Trophoblast cell (in vitro differentiated cells and primary cell): ENCODE data around the gene LDLRAD4.

ENCODE experiments used
- DNase-seq, 2 donors: peaks; one replicate each; pipeline ENCODE4 v3.0.0-alpha.2; 2016
- H2AFZ ChIP-seq: 2 replicates; pipeline ENCODE4 v1.6.1; 2013; ENCODE audit warnings: low read length, moderate library complexity, mild to moderate bottlenecking; ENCODE audit not compliant: insufficient read depth, poor library complexity
- H2AK5ac ChIP-seq: 2 replicates; pipeline ENCODE4 v1.6.1; 2013; ENCODE audit warnings: mild to moderate bottlenecking, low read length
- H2BK120ac ChIP-seq: 2 replicates; pipeline ENCODE4 v1.6.1; 2013; ENCODE audit warnings: low read length, mild to moderate bottlenecking, moderate library complexity; ENCODE audit not compliant: insufficient read depth, poor library complexity
- H2BK12ac ChIP-seq: 2 replicates; pipeline ENCODE4 v1.6.1; 2013; ENCODE audit warnings: mild to moderate bottlenecking, low read length, moderate library complexity
- H2BK5ac ChIP-seq: 2 replicates; pipeline ENCODE4 v1.6.1; 2013; ENCODE audit warnings: low read length, low read depth, moderate library complexity, mild to moderate bottlenecking; ENCODE audit not compliant: poor library complexity
- H3K14ac ChIP-seq: 2 replicates; pipeline ENCODE4 v1.6.1; 2013; ENCODE audit warnings: mild to moderate bottlenecking, low read length
- H3K18ac ChIP-seq: 2 replicates; pipeline ENCODE4 v1.6.1; 2013; ENCODE audit warnings: mild to moderate bottlenecking, low read length
- H3K23ac ChIP-seq: 2 replicates; pipeline ENCODE4 v1.6.1; 2013; ENCODE audit warnings: low read length
- H3K27ac ChIP-seq: 2 replicates; pipeline ENCODE4 v1.5.1; 2013; ENCODE audit warnings: low read depth, mild to moderate bottlenecking, inconsistent platforms, low read length, moderate library complexity
- H3K27me3 ChIP-seq: 2 replicates; pipeline ENCODE4 v1.6.1; 2013; ENCODE audit warnings: inconsistent platforms, mild to moderate bottlenecking, low read length, moderate library complexity; ENCODE audit not compliant: insufficient read depth
- H3K36me3 ChIP-seq, 2 experiments: 1 replicate in 1 of 2; 2 replicates in 1 of 2; pipeline ENCODE4 v1.6.1; 2013; ENCODE audit warnings: low read length in 2 of 2, mild to moderate bottlenecking in 2 of 2, moderate library complexity in 1 of 2; ENCODE audit not compliant: insufficient read depth in 2 of 2, control insufficient read depth in 1 of 2
- H3K4ac ChIP-seq: 2 replicates; pipeline ENCODE4 v1.6.1; 2013; ENCODE audit warnings: low read depth, mild to moderate bottlenecking, low read length, moderate library complexity
- H3K4me1 ChIP-seq, 2 experiments: 1 replicate in 1 of 2; 2 replicates in 1 of 2; pipeline ENCODE4 v1.6.1; 2013; ENCODE audit warnings: low read length in 2 of 2, mild to moderate bottlenecking in 2 of 2, moderate library complexity in 1 of 2; ENCODE audit not compliant: insufficient read depth in 2 of 2, control insufficient read depth in 1 of 2
- H3K4me2 ChIP-seq: 2 replicates; pipeline ENCODE4 v1.6.1; 2013; ENCODE audit warnings: inconsistent platforms, mild to moderate bottlenecking, low read length, moderate library complexity
- H3K4me3 ChIP-seq: 2 replicates; pipeline ENCODE4 v1.5.1; 2013; ENCODE audit warnings: mild to moderate bottlenecking, low read depth, low read length, inconsistent platforms
- H3K79me1 ChIP-seq: one replicate; pipeline ENCODE4 v1.6.1; 2013; ENCODE audit warnings: low read length
- H3K79me2 ChIP-seq: 2 replicates; pipeline ENCODE4 v1.6.1; 2013; ENCODE audit warnings: low read length, mild to moderate bottlenecking; ENCODE audit not compliant: control insufficient read depth, insufficient read depth, poor library complexity
- H3K9ac ChIP-seq: 2 replicates; pipeline ENCODE4 v1.6.1; 2013; ENCODE audit warnings: mild to moderate bottlenecking, low read length
- H3K9me3 ChIP-seq: 2 replicates; pipeline ENCODE4 v1.6.1; 2013; ENCODE audit warnings: low read depth, mild to moderate bottlenecking, control low read depth, inconsistent platforms, low read length; ENCODE audit not compliant: insufficient read depth
- H4K12ac ChIP-seq: 2 replicates; pipeline ENCODE4 v1.6.1; 2013; ENCODE audit warnings: low read depth, mild to moderate bottlenecking, low read length, moderate library complexity
- H4K8ac ChIP-seq: 2 replicates; pipeline ENCODE4 v1.6.1; 2013; ENCODE audit warnings: low read depth, mild to moderate bottlenecking, low read length, moderate library complexity
- H4K91ac ChIP-seq: one replicate; pipeline ENCODE4 v1.6.1; 2013; ENCODE audit warnings: low read depth, mild to moderate bottlenecking, low read length, moderate library complexity
- WGBS: extraction: QIAGEN DNeasy Blood & Tissue Kit; methylation state at CpG from one replicate; pipeline ENCODE4 v1.1.7; 2013; ENCODE audit warnings: missing lambda C conversion rate; ENCODE audit not compliant: insufficient read length, insufficient coverage; ENCODE audit errors: extremely low coverage; 5-methylcytosine and 5-hydroxymethylcytosine counted together

The LDLRAD4 gene

GRCh38 chr18:13289481-13290205 is 71.1 kb downstream of the LDLRAD4 start:
- Histone ChIP-seq H3K79me1 (no peaks in the 10 kb centered on the region), H3K4me3 (no peak overlapping the region), H2BK120ac (no peak overlapping the region), H3K9ac (no peak overlapping the region), H2BK5ac (no peak overlapping the region), H3K36me3 (no peaks in the 10 kb centered on the region), H3K9me3 (peaks cover under 1% of the 10 kb centered on the region), H3K14ac (no peak overlapping the region), H4K8ac (no peak overlapping the region), H4K91ac (peak overlapping the region; percentile 19), H3K79me2 (no peaks in the 10 kb centered on the region), H3K4me1 (peaks cover 10 to 11% of the 10 kb centered on the region in 2 experiments), H3K27me3 (no peaks in the 10 kb centered on the region), H4K12ac (no peak overlapping the region), H3K23ac (no peak overlapping the region), H3K18ac (no peak overlapping the region), H3K27ac (no peak overlapping the region), H2BK12ac (no peak overlapping the region), H2AK5ac (peak overlapping the region; percentile 50), H2AFZ (no peak overlapping the region), H3K4me2 (no peak overlapping the region), H3K4ac (no peak overlapping the region)
- no CpG with 5 or more reads among the region's 8 CpGs for WGBS
- DNase-seq: no peak

DNA sequence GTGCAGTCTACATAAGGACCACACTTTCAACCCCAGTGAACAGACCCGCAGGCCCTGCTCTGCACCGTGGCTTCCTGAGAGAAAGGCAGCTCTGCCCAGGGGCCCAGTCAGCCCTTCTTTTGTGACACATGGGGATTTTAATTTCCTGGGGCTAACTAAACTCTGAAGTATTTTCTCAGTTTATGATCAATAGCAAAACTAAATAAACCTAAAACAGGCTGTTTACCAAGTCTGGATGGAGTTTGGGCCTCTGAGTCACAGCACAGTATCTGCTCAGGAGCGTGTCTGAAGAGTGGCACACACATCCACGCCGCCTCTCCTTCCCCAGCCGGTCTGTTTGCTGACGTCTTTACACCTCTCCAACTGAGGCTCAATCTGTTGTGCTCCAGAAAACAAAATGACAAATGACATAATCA is 72.3 kb downstream of the LDLRAD4 start:
- H3K79me2 ChIP-seq: no peaks in the 10 kb centered on the region
- no peaks in the 10 kb centered on the region for H3K9me3 ChIP-seq
- H3K4ac ChIP-seq: no peak overlapping the region
- no peaks in the 10 kb centered on the region for H3K27me3 ChIP-seq
- no peak overlapping the region for H3K18ac ChIP-seq
- H4K12ac ChIP-seq: no peak overlapping the region
- H3K4me2 ChIP-seq: no peak overlapping the region
- no peak overlapping the region for H2AK5ac ChIP-seq
- peaks cover 10 to 11% of the 10 kb centered on the region in 2 experiments for H3K4me1 ChIP-seq
- WGBS: no CpG with 5 or more reads among the region's 7 CpGs
- no peak overlapping the region for H2BK5ac ChIP-seq
- H3K14ac ChIP-seq: no peak overlapping the region
- no peak overlapping the region for H4K8ac ChIP-seq
- no peaks in the 10 kb centered on the region for H3K79me1 ChIP-seq
- H2BK120ac ChIP-seq: no peak overlapping the region
- H2AFZ ChIP-seq: no peak overlapping the region
- H3K36me3 ChIP-seq: no peaks in the 10 kb centered on the region
- H3K27ac ChIP-seq: no peak overlapping the region
- H3K4me3 ChIP-seq: no peak overlapping the region
- no peak overlapping the region for H3K23ac ChIP-seq
- no peak overlapping the region for H3K9ac ChIP-seq
- no peak overlapping the region for H2BK12ac ChIP-seq
- DNase-seq: no peak
- no peak overlapping the region for H4K91ac ChIP-seq

- WGBS: no CpG with 5 or more reads among the region's 8 CpGs
- Histone ChIP-seq H3K14ac (no peak overlapping the region), H2BK12ac (no peak overlapping the region)
Measured at GRCh38 chr18:13291299-13291698, 72.7 kb downstream of the LDLRAD4 start.

GRCh38 chr18:13291745-13292447 is 73.3 kb downstream of the LDLRAD4 start:
- Histone ChIP-seq H2BK5ac (no peak overlapping the region), H3K9me3 (no peaks in the 10 kb centered on the region), H3K9ac (no peak overlapping the region), H2AK5ac (no peak overlapping the region), H3K79me1 (no peaks in the 10 kb centered on the region), H4K91ac (no peak overlapping the region), H4K8ac (no peak overlapping the region), H3K4me2 (no peak overlapping the region), H2AFZ (no peak overlapping the region), H2BK120ac (no peak overlapping the region), H2BK12ac (peak overlapping the region; percentile 30), H3K27ac (no peak overlapping the region), H3K14ac (no peak overlapping the region), H4K12ac (no peak overlapping the region), H3K4ac (no peak overlapping the region), H3K4me1 (peaks cover 10 to 11% of the 10 kb centered on the region in 2 experiments), H3K18ac (no peak overlapping the region), H3K4me3 (no peak overlapping the region), H3K36me3 (no peaks in the 10 kb centered on the region), H3K79me2 (no peaks in the 10 kb centered on the region), H3K27me3 (no peaks in the 10 kb centered on the region), H3K23ac (no peak overlapping the region)
- WGBS: no CpG with 5 or more reads among the region's 7 CpGs
- no peak for DNase-seq

More at GRCh38 chr18:13291299-13291698, 72.7 kb downstream of the LDLRAD4 start:
- DNase-seq: no peak
- Histone ChIP-seq H2AFZ (no peak overlapping the region), H3K18ac (no peak overlapping the region), H3K27ac (no peak overlapping the region), H4K12ac (no peak overlapping the region), H3K79me1 (no peaks in the 10 kb centered on the region), H3K4ac (no peak overlapping the region), H3K4me1 (peaks cover 10 to 11% of the 10 kb centered on the region in 2 experiments), H2BK120ac (no peak overlapping the region), H4K8ac (no peak overlapping the region), H3K23ac (no peak overlapping the region), H3K9me3 (no peaks in the 10 kb centered on the region), H3K79me2 (no peaks in the 10 kb centered on the region), H3K4me2 (no peak overlapping the region), H3K9ac (no peak overlapping the region), H4K91ac (no peak overlapping the region), H3K27me3 (no peaks in the 10 kb centered on the region), H3K36me3 (no peaks in the 10 kb centered on the region), H2AK5ac (no peak overlapping the region), H3K4me3 (no peak overlapping the region), H2BK5ac (no peak overlapping the region)
